HG03342 (cell line): ENCODE measurements around the gene ID1.
A peak's percentile ranks its signal among the peaks of the same experiment; 100 is the strongest.
"Not testable (repeated sequence)": the region's sequence is repeated elsewhere in the genome, so short reads cannot be mapped to it uniquely, and the experiment has no call there.

Source experiments
- ATAC-seq: cut with Tn5 transposase; IDR thresholded peaks from one replicate; pipeline ENCODE4 v1.9.1; 2021; ENCODE audit warnings: mild to moderate bottlenecking, moderate library complexity; ENCODE audit not compliant: unreplicated experiment

ID1 gene

DNA sequence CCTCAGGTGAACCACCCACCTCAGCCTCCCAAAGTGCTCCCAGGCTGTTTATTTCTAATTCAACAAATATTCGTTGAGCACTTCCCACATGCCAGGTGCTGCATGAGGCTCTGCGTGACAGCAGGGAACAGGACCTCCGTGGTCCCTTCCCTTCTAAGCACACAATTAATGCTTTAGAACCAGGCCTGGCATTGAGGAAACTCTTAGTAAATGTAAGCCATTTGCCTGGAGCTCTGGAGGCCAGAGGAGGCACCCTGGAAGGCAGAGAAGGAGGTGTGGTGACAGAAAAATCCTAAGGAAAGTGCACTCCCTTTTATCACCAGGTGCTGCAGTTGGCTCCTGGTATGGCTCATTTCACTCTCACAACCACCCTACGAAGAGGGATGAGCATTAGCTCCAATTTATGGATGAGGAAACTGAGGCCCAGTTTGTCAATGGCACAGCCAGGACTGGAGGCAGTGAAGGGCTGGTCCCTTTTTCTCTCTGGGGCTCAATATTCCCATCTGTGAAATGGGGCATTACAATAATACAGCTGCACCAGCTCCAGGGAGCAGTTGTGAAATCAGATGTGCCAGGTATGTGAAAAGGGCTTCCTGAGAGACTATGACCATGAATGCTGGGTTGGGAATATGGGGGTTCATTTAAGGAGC, 8.1 kb upstream of the ID1 start:
- no peak for ATAC-seq

DNA sequence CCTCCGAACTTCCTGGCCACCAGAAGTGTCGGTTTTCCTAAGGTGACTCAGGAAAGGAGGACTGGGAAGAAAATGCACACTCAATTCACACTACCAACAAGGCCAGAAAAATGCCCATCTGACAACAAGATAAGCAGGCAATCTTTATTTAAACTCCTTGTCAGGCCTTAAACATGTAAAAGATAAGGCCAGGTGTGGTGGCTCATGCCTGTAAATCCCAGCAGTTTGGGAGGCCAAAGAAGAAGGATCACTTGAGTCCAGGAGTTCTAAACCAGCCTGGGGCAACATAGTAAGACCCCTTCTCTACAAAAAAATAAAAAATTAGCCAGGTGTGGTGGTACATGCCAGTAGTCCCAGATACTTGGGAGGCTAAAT, 7.6 kb upstream of the ID1 start:
- ATAC-seq, result no peak

DNA sequence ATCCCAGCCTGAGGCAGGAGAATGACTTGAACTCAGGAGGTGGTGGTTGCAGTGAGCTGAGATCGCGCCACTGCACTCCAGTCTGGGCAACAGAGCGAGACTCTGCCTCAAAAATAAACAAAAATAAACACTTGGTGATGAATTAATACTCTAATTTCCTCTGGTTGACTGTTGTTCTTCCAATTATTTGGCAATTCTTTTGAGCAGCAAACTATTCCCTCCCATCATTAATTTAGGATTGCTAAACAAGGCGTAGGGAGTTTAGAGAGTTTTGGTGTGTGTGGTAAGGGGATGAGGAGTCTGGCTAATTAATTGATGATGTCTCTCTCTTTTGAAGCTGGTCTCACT, 2.7 kb upstream of the ID1 start:
- ATAC-seq, result no peak

DNA sequence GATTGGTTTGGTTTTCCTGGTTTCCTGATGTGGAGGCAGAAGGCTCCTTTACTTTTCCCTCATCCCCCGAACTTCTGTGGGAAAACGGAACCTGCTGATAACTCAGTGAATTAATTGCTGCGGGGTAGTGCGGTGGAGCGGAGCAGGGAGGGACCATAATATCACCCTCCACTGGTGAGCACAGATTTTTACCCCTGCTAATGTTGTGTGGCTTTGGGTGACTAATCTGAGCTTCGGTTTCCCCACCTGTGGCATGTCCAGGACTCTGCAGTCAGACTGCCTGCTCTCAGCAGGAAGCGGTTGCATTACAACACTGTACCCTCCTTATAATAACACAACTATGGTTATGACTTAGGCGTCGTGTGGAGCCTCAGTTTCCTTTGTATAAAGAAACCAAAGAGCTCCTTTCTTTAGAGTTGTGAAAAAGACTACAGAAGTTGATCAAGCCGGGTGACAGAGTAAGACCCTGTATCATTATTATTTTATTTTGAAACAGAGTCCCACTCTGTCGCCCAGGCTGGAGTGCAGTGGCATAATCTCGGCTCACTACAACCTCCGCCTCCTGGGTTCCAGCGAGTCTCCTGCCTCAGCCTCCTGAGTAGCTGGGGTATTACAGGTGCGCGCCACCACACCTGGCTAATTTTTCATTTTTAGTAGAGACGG, 2.2 kb upstream of the ID1 start:
- peak; percentile 52 for ATAC-seq

DNA sequence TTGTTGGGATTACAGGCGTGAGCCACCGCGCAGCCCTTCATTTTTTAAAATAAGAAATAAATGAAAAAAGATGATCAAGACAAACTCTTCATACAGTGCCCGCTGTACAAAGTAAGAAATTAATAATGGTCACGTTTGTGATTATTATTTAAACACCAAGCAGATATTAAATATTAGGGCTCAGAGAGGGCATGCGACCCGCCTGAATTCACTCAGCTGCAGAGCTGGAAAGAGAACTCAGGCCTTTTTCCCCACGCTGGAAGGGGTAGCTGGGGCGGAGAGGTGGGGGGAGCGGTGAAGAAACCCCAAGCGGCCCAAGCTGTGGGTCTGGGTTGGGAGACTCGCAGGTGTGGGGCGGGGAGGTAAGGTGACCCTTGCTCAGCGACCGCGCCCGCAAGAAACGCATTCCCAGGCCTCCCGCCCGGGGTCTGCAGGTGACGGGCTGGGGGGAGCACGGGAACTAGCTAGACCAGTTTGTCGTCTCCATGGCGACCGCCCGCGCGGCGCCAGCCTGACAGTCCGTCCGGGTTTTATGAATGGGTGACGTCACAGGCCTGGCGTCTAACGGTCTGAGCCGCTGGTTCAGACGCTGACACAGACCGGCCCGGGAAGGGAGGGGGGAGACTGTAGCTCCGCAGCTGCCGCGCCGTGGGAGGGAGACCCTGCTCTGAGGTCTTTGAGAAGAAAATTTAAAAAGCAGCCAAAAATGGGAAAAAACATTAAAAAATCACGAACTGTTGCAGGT, 1.1 kb upstream of the ID1 start:
- ATAC-seq, result peak; percentile 62

DNA sequence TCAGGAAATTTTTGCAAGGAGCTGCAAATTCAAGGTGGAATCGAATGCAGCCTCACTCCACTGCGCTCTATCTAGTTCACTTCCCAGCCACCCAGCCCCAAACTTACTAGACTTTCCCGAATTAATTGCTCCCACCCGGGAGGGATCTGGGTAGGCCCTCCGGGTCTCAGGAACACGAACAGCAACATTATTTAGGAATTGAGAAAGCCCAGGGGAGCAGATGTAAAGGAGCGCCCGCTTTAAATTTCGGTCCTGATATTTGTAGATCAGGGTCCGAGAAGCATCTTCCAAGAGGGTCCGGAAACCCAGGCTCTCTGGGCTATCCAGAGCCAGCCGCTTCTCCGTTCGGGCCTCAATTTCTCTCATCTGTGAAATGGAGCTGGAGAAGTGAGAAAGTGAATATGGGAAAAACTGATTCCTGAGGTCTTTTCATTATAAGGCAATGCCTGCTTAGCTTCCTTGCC, 490 bp upstream of the ID1 start:
- ATAC-seq, result no peak

DNA sequence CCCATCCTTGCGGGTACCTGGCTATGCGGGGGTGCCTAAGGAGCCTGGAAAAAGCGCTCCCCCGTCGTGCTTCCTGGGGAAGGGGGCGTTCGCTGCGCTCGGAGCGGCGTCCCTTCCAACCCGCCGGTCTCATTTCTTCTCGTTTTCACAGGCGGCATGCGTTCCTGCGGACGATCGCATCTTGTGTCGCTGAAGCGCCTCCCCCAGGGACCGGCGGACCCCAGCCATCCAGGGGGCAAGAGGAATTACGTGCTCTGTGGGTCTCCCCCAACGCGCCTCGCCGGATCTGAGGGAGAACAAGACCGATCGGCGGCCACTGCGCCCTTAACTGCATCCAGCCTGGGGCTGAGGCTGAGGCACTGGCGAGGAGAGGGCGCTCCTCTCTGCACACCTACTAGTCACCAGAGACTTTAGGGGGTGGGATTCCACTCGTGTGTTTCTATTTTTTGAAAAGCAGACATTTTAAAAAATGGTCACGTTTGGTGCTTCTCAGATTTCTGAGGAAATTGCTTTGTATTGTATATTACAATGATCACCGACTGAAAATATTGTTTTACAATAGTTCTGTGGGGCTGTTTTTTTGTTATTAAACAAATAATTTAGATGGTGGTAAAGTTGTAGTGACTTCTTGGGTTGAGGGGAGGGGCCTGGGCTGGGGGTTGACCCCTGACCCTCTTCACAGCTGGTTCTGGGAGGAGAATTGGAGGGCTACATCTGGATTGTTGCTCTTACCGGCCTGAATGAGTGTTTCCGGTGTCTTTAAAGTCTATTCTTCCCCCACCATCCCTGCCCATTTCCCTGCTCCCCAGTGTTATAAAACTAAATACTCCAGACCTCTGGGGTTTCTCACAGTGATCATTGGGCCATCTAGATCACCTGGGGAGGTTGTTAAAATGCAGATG, 1.1 kb downstream of the ID1 start:
- no peak for ATAC-seq

DNA sequence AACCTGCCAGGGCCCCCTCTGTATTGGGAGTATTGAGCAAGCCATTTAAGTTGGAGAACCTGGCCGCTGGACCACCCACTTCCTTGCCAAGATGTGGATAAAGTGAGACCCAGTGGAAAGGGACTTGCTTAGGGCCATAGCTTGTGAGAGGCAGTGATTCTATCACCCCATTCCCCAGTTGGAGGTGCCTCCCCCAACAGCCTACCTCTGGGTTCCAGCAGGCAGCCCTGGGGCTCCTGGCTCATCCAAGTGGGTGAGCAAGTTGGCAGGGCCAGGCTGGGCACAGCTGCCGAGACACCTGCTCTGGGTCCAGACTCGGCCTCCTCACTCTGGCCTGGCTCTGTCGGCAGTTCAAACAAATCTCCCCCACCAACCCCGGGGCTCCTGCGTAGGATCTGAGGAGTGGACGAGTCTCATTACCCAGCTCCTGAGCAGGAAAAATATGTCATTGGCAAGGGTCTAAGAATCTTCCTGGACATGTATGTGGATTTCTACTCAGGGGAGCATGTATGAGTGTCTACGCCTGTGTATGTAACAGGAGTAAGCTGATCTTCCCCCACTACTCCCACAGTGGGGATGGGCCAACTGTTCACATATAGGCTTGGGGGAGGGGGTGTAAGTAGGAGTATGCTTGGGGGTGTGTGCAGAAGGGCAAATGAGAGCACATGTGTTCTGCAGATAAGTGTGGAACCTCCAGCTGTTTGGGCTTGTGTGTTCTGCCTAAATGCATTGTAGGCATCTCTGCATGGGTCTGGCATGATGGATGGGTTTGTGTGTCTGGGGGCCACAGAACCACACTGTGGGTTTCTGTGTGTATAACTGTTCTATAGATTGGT, 1.9 kb downstream of the ID1 start:
- ATAC-seq, result no peak

DNA sequence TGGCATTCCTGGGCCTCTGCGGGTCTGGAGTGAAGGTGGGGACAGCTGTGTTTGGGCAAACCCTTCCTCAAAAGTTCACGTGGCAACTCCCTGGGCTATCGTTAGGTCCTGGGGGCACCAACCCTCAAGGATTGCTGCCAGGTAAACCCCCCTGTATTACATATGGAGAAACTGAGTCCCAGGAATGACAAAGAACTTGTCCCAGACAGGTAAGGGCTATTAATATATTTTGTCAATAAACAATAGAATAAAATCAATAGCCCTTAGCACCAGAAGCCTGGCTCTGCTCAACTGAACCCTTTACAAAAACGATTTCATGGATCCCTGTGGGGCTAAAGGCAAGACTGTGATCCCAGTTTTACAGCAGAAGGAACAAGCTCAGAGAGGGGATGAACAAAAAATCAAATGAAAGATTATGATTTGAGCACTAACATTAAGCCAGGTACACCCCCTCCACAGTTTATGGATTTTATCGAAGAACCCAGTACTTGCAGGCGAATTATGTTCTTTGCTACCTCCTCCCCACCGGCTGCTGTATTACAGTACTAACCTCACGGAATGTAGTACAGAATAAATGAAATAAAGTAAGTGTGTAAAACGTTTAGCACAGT, 2.7 kb downstream of the ID1 start:
- ATAC-seq, result no peak

DNA sequence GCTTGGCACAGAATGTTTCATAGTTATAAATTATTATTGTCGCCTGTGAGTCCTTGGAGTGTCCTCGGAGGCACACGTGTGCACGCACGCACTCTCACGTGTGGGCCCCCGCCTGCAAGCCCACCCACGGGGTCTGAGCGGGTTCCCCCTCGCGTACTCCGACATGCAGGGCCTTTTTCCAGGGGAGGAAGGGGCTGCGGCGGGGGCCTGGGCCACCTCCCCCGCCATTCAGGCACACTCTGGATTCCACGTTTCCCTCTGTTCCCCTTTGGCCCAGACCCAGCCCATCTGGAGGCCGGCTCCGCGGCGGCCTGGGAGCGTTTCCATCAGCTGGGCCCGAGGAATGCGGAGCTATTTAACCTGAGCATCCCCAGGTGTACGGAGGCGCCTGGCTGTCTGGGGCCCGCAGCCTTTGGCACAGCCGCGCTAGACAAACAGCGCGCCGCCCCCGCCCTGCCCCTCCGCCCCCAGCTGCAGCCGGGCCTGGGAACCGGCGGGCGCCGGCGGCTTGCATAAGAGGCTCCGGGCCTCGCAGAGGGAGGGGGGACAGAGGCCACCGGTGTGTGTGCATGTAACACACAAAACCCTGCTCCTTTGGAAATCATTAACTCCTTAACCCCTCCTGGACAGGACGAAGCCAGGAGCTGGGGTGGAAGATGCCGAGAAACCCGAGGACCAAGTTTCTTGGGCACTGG, 3.3 kb downstream of the ID1 start:
- no peak for ATAC-seq

DNA sequence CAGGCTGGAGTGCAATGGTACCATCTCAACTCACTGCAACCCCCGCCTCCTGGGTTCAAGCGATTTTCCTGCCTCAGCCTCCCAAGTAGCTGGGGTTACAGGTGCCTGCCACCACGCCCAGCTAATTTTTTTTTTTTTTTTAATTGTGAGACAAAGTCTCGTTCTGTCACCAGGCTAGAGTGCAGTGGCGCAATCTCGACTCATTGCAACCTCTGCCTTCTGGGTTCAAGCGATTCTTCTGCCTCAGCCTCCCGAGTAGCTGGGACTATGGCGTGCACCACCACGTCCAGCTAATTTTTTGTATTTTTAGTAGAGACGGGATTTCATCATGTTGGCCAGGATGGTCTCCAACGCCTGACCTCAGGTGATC, 7.2 kb downstream of the ID1 start:
- not testable (repeated sequence) for ATAC-seq

DNA sequence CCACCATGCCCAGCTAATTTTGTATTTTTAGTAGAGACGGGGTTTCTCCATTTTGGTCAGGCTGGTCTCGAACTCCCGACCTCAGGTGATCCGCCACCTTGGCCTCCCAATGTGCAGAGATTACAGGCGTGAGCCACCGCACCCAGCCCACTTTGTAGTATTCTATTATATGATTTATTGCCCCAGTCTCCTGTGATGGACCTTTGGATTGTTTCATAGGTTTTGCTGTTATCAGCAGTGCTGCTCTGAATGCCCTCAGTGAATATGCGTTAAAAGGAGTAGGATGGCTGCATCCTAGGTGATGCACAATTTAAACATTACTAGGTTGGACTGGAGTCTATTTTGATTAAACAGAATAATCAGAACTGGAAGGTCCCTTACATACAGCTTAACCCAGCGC, 10.3 kb downstream of the ID1 start:
- no peak for ATAC-seq

DNA sequence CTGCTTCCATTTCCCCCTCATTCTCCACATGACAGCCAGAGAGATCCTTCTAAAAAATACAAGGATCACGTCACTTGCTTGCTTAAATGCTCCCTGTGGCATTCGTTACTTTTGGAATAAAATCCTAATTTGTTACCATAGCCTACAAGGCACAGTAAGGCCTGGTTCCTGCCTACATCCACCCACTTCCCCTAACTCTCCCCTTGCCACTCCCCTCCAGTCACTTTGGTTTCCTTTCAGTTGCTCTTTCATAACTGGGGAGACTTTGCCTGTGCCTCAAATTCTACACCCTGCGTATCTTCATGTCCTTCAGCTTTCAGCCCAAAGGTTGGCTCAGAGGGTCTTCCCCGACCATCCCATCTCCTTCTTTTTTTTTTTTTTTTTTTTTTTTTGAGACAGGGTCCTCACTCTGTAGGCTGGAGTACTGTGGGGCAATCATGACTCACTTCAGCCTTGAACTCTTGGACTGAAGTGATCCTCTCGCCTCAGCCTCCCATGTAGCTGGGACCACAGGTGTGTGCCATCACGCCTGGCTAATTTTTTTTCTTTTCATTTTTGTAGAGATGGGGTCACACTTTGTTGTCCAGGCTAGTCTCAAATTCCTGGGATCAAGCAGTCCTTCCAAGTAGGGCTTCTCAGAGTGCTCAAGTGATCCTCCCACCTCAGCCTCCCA, 12.5 kb downstream of the ID1 start:
- ATAC-seq, result no peak

DNA sequence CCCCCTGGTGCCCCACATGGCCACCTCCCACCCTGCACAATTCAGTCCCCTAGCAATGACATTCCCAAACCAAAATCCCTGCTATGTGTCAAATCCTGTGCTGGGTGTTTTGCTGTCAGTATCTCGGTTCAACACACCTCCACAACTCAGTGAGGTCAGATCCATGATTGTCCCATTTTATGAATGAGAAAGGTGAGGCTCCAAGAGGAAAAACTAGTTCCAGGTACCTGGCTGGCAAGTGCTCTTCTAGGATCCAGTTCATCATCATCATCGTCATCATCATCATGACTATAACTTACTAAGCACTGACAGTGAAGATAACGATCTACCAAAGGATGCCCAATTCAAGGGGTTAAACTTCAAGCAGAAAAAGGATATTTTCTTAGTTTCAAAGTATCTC, 15.2 kb downstream of the ID1 start:
- ATAC-seq, result no peak

DNA sequence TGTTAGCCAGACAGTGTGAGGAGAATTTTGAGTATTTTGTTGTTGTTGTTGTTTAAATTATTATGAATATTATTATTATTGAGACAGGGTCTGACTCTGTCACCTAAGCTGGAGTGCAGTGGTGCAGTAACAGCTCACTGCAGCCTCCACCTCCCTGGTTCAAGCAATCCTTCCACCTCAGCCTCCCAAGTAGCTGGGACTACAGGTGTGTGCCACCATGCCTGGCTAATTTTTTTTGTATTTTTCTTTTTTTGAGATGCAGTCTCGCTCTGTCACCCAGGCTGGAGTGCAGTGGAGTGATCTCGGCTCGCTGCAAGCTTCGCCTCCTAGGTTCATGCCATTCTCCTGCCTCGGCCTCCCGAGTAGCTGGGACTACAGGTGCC, 18.0 kb downstream of the ID1 start:
- ATAC-seq, result not testable (repeated sequence)

DNA sequence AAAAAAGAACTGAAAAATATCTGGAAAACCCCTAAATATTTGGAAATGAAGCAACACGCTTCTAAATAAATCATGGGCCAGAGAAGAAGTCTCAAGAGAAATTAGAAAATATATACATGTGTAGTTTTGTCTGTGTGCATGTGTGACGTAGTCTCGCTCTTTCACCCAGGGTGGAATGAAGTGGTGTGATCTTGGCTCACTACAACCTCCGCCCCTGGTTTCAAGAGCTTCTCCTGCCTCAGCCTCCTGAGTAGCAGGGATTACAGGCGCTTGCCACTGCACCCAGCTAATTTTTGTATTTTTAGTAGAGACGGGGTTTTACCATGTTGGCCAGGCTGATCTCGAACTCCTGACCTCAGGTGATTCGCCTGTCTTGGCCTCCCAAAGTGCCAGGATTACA, 21.4 kb downstream of the ID1 start:
- ATAC-seq, result not testable (repeated sequence)

DNA sequence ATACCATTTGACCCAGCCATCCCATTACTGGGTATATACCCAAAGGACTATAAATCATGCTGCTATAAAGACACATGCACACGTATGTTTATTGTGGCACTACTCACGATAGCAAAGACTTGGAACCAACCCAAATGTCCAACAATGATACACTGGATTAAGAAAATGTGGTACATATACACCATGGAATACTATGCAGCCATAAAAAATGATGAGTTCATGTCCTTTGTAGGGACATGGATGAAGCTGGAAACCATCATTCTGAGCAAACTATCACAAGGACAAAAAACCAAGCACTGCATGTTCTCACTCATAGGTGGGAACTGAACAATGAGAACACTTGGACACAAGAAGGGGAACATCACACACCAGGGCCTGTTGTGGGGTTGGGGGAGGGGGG, 23.0 kb downstream of the ID1 start:
- not testable (repeated sequence) for ATAC-seq

DNA sequence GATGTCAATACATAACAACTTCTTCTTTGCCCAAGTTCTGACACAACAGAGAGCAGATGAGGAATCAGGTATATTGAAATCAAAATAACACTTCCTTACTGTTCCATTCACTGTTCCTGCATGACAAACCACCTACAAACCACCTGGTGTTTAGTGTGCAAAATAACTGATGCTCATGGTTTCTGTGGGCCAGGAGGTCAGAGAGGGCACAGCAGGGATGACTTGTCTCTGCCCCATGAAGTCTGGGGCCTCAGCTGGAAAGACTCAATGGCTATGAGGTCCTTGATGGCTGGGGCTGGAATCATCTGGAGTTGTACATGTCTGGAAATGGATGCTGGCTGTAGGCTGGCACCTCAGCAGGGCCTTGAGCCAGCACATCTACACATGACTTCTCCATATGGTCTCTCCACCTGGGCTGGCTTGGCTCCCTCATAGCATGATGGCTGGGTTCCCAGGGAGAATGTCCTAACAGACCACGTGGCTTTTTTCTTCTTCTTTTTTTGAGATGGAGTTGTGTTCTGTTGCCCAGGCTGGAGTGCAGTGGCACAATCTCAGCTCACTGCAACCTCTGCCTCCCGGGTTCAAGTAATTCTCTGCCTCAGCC, 25.2 kb downstream of the ID1 start:
- no peak for ATAC-seq
